GM06990 (cell line): ENCODE measurements around the gene RPL15.
A peak's percentile ranks its signal among the peaks of the same experiment; 100 is the strongest.

Experiments
- DNase-seq: peaks from one replicate; pipeline ENCODE4 v3.0.0-alpha.2; 2011; ENCODE audit not compliant: insufficient read length; ENCODE audit errors: extremely low read depth
- H3K27me3 ChIP-seq: replicated peaks from 2 replicates; pipeline ENCODE4 v1.6.0; 2011; ENCODE audit warnings: low read length; ENCODE audit not compliant: control insufficient read depth, insufficient read depth
- H3K36me3 ChIP-seq: 2 replicates; pipeline ENCODE4 v1.5.1; 2011; ENCODE audit warnings: low read length; ENCODE audit not compliant: control insufficient read depth, insufficient read depth
- H3K4me3 ChIP-seq: replicated peaks from 2 replicates; pipeline ENCODE4 v1.5.1; 2011; ENCODE audit warnings: low read depth, mild to moderate bottlenecking, control low read depth, low read length
- TF ChIP-seq, protein P1 (sequence below): IDR thresholded peaks from 2 replicates; pipeline ENCODE4 v1.5.1; 2011; ENCODE audit warnings: low read length, control low read depth, mild to moderate bottlenecking, inconsistent platforms; ENCODE audit not compliant: insufficient read depth, poor library complexity, severe bottlenecking

RPL15 gene

GRCh38 chr3:23940775-23941174, 23.8 kb downstream of the RPL15 start:
- Histone ChIP-seq H3K27me3 (no peaks in the 10 kb centered on the region), H3K36me3 (no peaks in the 10 kb centered on the region), H3K4me3 (no peak overlapping the region)
- DNase-seq: no peak
- TF ChIP-seq, protein P1, sequence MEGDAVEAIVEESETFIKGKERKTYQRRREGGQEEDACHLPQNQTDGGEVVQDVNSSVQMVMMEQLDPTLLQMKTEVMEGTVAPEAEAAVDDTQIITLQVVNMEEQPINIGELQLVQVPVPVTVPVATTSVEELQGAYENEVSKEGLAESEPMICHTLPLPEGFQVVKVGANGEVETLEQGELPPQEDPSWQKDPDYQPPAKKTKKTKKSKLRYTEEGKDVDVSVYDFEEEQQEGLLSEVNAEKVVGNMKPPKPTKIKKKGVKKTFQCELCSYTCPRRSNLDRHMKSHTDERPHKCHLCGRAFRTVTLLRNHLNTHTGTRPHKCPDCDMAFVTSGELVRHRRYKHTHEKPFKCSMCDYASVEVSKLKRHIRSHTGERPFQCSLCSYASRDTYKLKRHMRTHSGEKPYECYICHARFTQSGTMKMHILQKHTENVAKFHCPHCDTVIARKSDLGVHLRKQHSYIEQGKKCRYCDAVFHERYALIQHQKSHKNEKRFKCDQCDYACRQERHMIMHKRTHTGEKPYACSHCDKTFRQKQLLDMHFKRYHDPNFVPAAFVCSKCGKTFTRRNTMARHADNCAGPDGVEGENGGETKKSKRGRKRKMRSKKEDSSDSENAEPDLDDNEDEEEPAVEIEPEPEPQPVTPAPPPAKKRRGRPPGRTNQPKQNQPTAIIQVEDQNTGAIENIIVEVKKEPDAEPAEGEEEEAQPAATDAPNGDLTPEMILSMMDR: no peak

DNA sequence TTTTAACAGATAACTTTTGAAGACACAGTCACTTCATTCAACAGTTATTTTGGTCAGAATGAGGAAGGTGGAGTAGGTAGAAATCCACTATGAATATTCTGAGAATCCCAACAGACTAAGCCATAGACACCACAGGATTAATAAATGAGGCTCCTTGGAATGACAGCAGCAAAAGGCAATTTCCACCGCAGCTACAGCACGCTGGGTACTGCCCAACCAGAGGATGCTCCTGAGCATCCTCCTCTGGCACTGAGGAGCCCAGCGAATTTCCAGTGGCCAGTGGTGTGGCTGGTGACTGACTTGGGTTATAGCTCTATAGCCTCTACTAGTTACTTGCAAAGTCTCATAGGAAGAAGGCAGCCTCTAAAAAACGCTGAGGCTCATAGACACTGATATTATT, 24.5 kb downstream of the RPL15 start:
- Histone ChIP-seq H3K36me3 (no peaks in the 10 kb centered on the region), H3K4me3 (no peak overlapping the region), H3K27me3 (no peaks in the 10 kb centered on the region)
- TF ChIP-seq, protein P1: no peak
- DNase-seq: no peak

- TF ChIP-seq, protein P1: no peak
- no peak for DNase-seq
- H3K4me3 ChIP-seq: no peak overlapping the region
- no peaks in the 10 kb centered on the region for H3K27me3 ChIP-seq
- no peaks in the 10 kb centered on the region for H3K36me3 ChIP-seq
Measured at GRCh38 chr3:23942546-23942945, 25.6 kb downstream of the RPL15 start.

DNA sequence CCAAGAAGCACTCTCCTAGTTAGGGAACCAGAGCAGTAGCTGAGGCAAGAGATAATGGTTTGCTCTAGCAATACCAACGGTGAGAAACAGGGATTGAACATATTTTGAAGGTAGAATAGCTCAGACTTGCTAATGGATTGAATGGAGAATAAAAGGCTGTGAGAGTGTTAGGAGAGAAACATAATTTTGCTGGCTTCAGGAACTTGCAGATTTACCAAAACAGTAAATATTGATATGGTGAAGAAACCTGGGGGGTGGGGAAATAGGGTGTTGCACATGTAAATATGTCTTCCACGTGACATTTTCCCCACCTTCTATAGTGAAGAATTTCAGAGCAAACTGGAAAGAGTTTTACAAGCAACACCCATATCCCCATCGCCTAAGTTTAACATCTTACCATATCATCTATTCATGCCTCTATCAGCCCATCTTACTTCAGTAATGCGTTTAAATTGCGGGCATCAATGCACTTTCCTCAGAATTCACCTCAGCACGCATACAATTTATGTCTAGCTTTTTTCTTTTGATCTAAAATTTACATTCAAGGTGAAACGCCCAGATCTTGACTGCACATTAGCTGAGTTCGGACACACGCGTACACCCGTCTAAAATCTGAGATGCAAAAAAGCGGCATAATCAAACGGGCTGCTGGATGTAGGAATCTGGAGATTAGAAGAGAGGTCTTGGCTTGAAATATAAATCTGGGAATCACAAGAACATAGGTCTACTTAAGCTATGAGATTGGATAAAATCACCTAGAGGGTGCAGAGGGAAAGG, 27.3 kb downstream of the RPL15 start:
- no peak for DNase-seq
- Histone ChIP-seq H3K36me3 (no peaks in the 10 kb centered on the region), H3K4me3 (peak overlapping the region; percentile 87), H3K27me3 (no peaks in the 10 kb centered on the region)
- TF ChIP-seq, protein P1: no peak

DNA sequence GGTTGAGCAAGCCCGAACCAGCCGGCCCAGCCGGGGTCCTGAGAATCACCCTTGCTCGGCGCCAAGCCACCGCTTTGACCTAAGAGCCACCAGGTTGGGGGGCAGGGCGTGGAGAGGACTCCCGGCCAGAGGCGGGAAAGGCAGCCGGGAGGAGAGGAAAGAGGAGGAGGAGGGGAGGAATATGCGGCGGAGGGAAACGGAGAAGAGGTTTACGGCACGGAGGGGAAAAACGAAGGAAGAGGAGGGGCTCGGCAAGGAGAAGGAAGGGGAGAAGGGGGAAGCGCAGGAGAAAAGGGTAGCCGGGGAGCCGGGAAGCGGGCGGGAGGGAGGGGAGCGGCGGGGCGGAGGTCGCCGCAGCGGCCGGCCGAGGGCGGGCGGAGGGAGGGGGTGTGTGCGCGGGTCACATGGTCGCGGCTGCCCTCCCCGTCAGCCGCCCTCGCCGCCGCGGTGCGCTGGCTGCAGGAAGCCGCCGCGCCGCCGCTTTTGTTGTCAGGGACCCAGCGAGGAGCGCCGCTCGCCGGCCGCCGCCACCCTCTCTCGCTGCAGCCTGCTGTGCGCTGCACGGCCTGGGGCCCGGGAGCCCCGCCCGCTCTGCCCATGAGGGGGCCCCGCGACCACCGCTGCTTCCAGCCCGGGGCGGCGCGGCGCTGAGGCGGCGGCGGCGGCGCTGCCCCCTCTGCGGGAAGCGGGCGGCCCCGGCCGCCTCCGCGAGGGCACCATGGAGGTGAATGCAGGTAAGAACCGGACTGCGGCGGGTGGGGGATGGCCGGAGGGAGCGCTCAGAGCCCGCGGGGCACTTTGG, 28.1 kb downstream of the RPL15 start, which contains the start of gene NR1D2:
NR1D2 (plus strand) TSS at position 426 of the 802 bp plus-strand sequence; CDS start at position 719, 293 bp downstream.
- peak within 1 kb of the TSS; percentile 88 for H3K4me3 ChIP-seq
- peak; percentile 88 for DNase-seq
- TF ChIP-seq, protein P1: no peak

More for the DNA sequence above, 28.1 kb downstream of the RPL15 start, which contains the start of gene NR1D2:
- Histone ChIP-seq H3K27me3 (no peaks in the 10 kb centered on the region), H3K36me3 (no peaks in the 10 kb centered on the region)
